SK-N-SH (cell line): ENCODE measurements around the gene C16orf96.

Experiments
- FOXM1 ChIP-seq: IDR thresholded peaks from 2 replicates; pipeline ENCODE4 v1.4.0; 2012; ENCODE audit warnings: low read depth, mild to moderate bottlenecking
- MAX ChIP-seq: IDR thresholded peaks from 2 replicates; pipeline ENCODE4 v1.4.0; 2012; ENCODE audit warnings: low read depth
- RCOR1 ChIP-seq: fragments of 150-350 bp; IDR thresholded peaks from 2 replicates; pipeline ENCODE4 v1.6.1; 2017; ENCODE audit warnings: antibody characterized with exemption, low read length
- REST ChIP-seq: IDR thresholded peaks from 2 replicates; pipeline ENCODE4 v1.6.1; 2012; ENCODE audit warnings: mild to moderate bottlenecking, low read depth, low read length, moderate library complexity
- SMC3 ChIP-seq: IDR thresholded peaks from 2 replicates; pipeline ENCODE4 v1.6.1; 2012; ENCODE audit warnings: low read depth, low read length, improper control_type of control experiment

GRCh38 chr16:4538350-4539235, 17.5 kb upstream of the C16orf96 start, which contains the start of gene CDIP1:
- TF ChIP-seq RCOR1 (peak; percentile 64; the same call in 1 of the 2 replicates), REST (peak; percentile 52), SMC3 (no peak), FOXM1 (0 out of 2 replicates have a peak, but pooled peaks have one; percentile 21), MAX (peak; percentile 100)
